ENCODE measurements around the gene SENP1. TPM values are rescaled to one million over a fixed set of nuclear protein-coding genes. Genes with fewer than 3 reads are reported as not detected.

Gene SENP1
- total RNA-seq, 1 donor from 2014 or later: 13.4 TPM

- ATAC-seq: no peak
Observed at GRCh38 chr12:48033451-48033850, 72.4 kb downstream of the SENP1 start.

GRCh38 chr12:48032597-48032996, 73.3 kb downstream of the SENP1 start:
- no peak for ATAC-seq

GRCh38 chr12:48031135-48031960, 74.5 kb downstream of the SENP1 start:
- ATAC-seq: no peak

- ATAC-seq: no peak
Observed at GRCh38 chr12:48030173-48030650, 75.7 kb downstream of the SENP1 start.

- ATAC-seq: no peak
Observed at GRCh38 chr12:48029491-48030172, 76.2 kb downstream of the SENP1 start.

GRCh38 chr12:48028541-48029431, 77.1 kb downstream of the SENP1 start:
- no peak for ATAC-seq

GRCh38 chr12:48027183-48028002, 78.5 kb downstream of the SENP1 start:
- ATAC-seq: no peak

GRCh38 chr12:48026060-48026827, 79.6 kb downstream of the SENP1 start:
- no peak for ATAC-seq

GRCh38 chr12:48025281-48025680, 80.6 kb downstream of the SENP1 start:
- ATAC-seq: no peak

GRCh38 chr12:48024735-48025134, 81.1 kb downstream of the SENP1 start:
- no peak for ATAC-seq

GRCh38 chr12:48023386-48023785, 82.5 kb downstream of the SENP1 start:
- ATAC-seq: no peak

- no peak for ATAC-seq
Observed at GRCh38 chr12:48022676-48023385, 83.0 kb downstream of the SENP1 start.

GRCh38 chr12:48022180-48022521, 83.7 kb downstream of the SENP1 start:
- no peak for ATAC-seq

GRCh38 chr12:48021485-48022179, 84.2 kb downstream of the SENP1 start:
- ATAC-seq: no peak

GRCh38 chr12:48019639-48020265, 86.1 kb downstream of the SENP1 start:
- ATAC-seq: no peak

GRCh38 chr12:48018618-48018995, 87.3 kb downstream of the SENP1 start:
- ATAC-seq: no peak

GRCh38 chr12:48017921-48018617, 87.8 kb downstream of the SENP1 start:
- ATAC-seq: no peak

GRCh38 chr12:48017496-48017895, 88.4 kb downstream of the SENP1 start:
- ATAC-seq: no peak

Data from esophagus mucosa (tissue), 1 donor.